Astrocyte (in vitro differentiated cells and primary cell): Measurements from ENCODE around the gene CSRP3. TPM values are rescaled to one million over a fixed set of nuclear protein-coding genes. Genes with fewer than 3 reads are reported as not detected.

ENCODE experiments used
- DNase-seq: peaks from one replicate; pipeline ENCODE4 v3.0.0-alpha.2; 2010; ENCODE audit warnings: low read depth
- FAIRE-seq: peaks from 2 replicates; lab custom pipeline; 2011; peaks lifted over from hg19 to GRCh38; lab: Jason Lieb, UNC
- H2AFZ ChIP-seq: 2 replicates; pipeline ENCODE4 v1.6.0; 2012; ENCODE audit warnings: low read depth, low read length, inconsistent platforms
- H3K27ac ChIP-seq: 2 replicates; pipeline ENCODE4 v1.5.1; 2011; ENCODE audit warnings: low read depth, low read length, inconsistent platforms
- H3K27me3 ChIP-seq: 2 replicates; pipeline ENCODE4 v1.6.0; 2011; ENCODE audit warnings: low read length, inconsistent platforms; ENCODE audit not compliant: insufficient read depth
- H3K36me3 ChIP-seq: 2 replicates; pipeline ENCODE4 v1.5.1; 2011; ENCODE audit warnings: low read length, inconsistent platforms; ENCODE audit not compliant: insufficient read depth
- H3K4me1 ChIP-seq: 2 replicates; pipeline ENCODE4 v1.5.1; 2011; ENCODE audit warnings: low read length, inconsistent platforms; ENCODE audit not compliant: insufficient read depth
- H3K4me2 ChIP-seq: 2 replicates; pipeline ENCODE4 v1.6.0; 2012; ENCODE audit warnings: low read length, inconsistent platforms
- H3K4me3 ChIP-seq: 2 replicates; pipeline ENCODE4 v1.5.1; 2011; ENCODE audit warnings: low read depth, mild to moderate bottlenecking, low read length, inconsistent platforms; ENCODE audit not compliant: insufficient read depth
- H3K79me2 ChIP-seq: 2 replicates; pipeline ENCODE4 v1.6.0; 2012; ENCODE audit warnings: mild to moderate bottlenecking, low read length, inconsistent platforms; ENCODE audit not compliant: insufficient read depth
- H3K9ac ChIP-seq: 2 replicates; pipeline ENCODE4 v1.6.0; 2012; ENCODE audit warnings: mild to moderate bottlenecking, low read length, inconsistent platforms
- H3K9me3 ChIP-seq: 2 replicates; pipeline ENCODE4 v1.5.1; 2012; ENCODE audit warnings: low read depth, mild to moderate bottlenecking, low read length, inconsistent platforms; ENCODE audit not compliant: insufficient read depth
- H4K20me1 ChIP-seq: 2 replicates; pipeline ENCODE4 v1.6.0; 2012; ENCODE audit warnings: low read length, inconsistent platforms; ENCODE audit not compliant: insufficient read depth
- H3K27ac Mint-ChIP-seq: one replicate; pipeline ENCODE4 v1.8.0; 2021; ENCODE audit warnings: mild to moderate bottlenecking, mixed read lengths; ENCODE audit not compliant: unreplicated experiment
- H3K27me3 Mint-ChIP-seq: one replicate; pipeline ENCODE4 v1.8.0; 2021; ENCODE audit warnings: low read depth, mixed read lengths; ENCODE audit not compliant: unreplicated experiment
- H3K36me3 Mint-ChIP-seq: one replicate; pipeline ENCODE4 v1.8.0; 2021; ENCODE audit warnings: low read depth, mixed read lengths; ENCODE audit not compliant: unreplicated experiment
- H3K4me1 Mint-ChIP-seq: one replicate; pipeline ENCODE4 v1.8.0; 2021; ENCODE audit warnings: low read depth, mixed read lengths; ENCODE audit not compliant: unreplicated experiment
- H3K4me3 Mint-ChIP-seq: one replicate; pipeline ENCODE4 v1.8.0; 2021; ENCODE audit warnings: mild to moderate bottlenecking, moderate library complexity, mixed read lengths; ENCODE audit not compliant: unreplicated experiment
- H3K9me3 Mint-ChIP-seq: one replicate; pipeline ENCODE4 v1.8.0; 2021; ENCODE audit warnings: mild to moderate bottlenecking, mixed read lengths; ENCODE audit not compliant: unreplicated experiment
- EZH2 ChIP-seq: IDR thresholded peaks from 2 replicates; pipeline ENCODE4 v1.6.1; 2012; ENCODE audit warnings: mild to moderate bottlenecking, low read length, inconsistent platforms; ENCODE audit not compliant: insufficient read depth
- total RNA-seq: library from RNA; stranded (reverse); gene quantifications from 2 replicates; pipeline ENCODE4 v1.2.1, GENCODE V29; 2021
- TF ChIP-seq, protein P1 (sequence below): IDR thresholded peaks from 2 replicates; pipeline ENCODE4 v1.5.1; 2011; ENCODE audit warnings: low read depth, mild to moderate bottlenecking, inconsistent platforms, low read length, moderate library complexity; ENCODE audit not compliant: insufficient read depth

CSRP3 gene
- total RNA-seq, 1 donor from 2014 or later = 0.43 TPM

DNA sequence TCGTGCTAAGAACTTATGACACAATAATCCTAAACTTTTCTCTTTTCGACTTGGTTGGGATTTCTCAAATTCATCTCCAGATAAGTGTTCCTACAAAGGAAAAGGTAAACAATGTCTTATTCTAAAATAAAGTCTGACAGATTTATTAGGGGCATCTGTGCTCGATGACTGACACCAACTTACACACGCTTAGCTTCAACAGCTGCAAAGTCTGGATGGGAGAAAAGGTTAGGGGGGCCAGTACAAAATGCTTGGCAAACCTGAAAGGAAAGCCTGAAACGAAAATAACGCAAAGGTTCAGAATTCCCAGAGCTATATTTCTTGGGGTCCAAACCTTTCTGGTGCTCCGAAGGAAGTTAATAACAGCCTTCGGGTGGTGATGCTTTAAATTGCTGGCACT is 35.6 kb upstream of the CSRP3 start:
- H2AFZ ChIP-seq = no peak overlapping the region
- TF ChIP-seq, protein P1, sequence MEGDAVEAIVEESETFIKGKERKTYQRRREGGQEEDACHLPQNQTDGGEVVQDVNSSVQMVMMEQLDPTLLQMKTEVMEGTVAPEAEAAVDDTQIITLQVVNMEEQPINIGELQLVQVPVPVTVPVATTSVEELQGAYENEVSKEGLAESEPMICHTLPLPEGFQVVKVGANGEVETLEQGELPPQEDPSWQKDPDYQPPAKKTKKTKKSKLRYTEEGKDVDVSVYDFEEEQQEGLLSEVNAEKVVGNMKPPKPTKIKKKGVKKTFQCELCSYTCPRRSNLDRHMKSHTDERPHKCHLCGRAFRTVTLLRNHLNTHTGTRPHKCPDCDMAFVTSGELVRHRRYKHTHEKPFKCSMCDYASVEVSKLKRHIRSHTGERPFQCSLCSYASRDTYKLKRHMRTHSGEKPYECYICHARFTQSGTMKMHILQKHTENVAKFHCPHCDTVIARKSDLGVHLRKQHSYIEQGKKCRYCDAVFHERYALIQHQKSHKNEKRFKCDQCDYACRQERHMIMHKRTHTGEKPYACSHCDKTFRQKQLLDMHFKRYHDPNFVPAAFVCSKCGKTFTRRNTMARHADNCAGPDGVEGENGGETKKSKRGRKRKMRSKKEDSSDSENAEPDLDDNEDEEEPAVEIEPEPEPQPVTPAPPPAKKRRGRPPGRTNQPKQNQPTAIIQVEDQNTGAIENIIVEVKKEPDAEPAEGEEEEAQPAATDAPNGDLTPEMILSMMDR = no peak
- no peak for TF ChIP-seq EZH2
- H3K4me2 ChIP-seq = no peak overlapping the region
- no peaks in the 10 kb centered on the region for H3K36me3 Mint-ChIP-seq
- H3K9ac ChIP-seq = no peak overlapping the region
- peaks cover 8% of the 10 kb centered on the region for H3K27me3 ChIP-seq
- FAIRE-seq = no peak
- no peak for DNase-seq
- no peaks in the 10 kb centered on the region for H3K36me3 ChIP-seq
- H3K4me1 ChIP-seq = peaks cover 13% of the 10 kb centered on the region
- no peaks in the 10 kb centered on the region for H3K79me2 ChIP-seq
- peaks cover 11% of the 10 kb centered on the region for H3K4me1 Mint-ChIP-seq
- H4K20me1 ChIP-seq = no peaks in the 10 kb centered on the region
- no peak overlapping the region for H3K27ac ChIP-seq
- H3K4me3 Mint-ChIP-seq = no peak overlapping the region
- H3K27me3 Mint-ChIP-seq = peaks cover 14% of the 10 kb centered on the region
- H3K4me3 ChIP-seq = no peak overlapping the region
- H3K9me3 ChIP-seq = no peaks in the 10 kb centered on the region
- no peaks in the 10 kb centered on the region for H3K9me3 Mint-ChIP-seq
- H3K27ac Mint-ChIP-seq = no peak overlapping the region

DNA sequence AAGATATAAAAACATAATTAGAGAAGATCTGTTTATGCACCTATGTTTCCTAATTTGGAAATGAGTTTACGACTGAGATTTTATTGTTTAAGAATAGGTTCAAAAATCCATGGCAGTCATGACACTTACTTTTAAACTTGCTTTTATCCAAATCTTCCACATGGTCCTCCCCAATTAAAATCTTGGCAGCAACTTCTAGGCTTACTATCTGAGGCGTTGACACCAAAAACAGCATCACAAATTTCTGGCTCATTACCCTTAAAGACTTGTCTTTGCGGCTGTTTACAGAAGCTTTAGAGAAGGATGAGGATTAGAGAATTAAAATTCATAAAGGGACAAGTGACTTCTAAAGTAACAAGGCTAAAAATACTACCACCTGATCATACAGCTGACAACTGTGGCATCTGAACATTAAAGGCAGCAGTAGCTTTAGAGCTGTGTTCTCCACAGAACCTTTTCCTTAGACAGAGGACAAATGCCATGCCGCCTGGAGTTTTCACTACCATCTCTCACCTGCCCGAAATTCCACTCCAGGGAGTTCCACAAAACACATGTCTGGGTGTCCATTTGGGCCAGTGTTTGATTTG is 32.5 kb upstream of the CSRP3 start:
- peaks cover 5% of the 10 kb centered on the region for H3K4me1 Mint-ChIP-seq
- Histone ChIP-seq H4K20me1 (no peaks in the 10 kb centered on the region), H3K36me3 (no peaks in the 10 kb centered on the region), H3K79me2 (no peaks in the 10 kb centered on the region), H3K4me1 (peaks cover 4% of the 10 kb centered on the region), H3K4me3 (no peak overlapping the region), H3K27me3 (no peaks in the 10 kb centered on the region), H3K9me3 (no peaks in the 10 kb centered on the region), H3K4me2 (no peak overlapping the region), H3K9ac (no peak overlapping the region), H2AFZ (no peak overlapping the region), H3K27ac (no peak overlapping the region)
- no peaks in the 10 kb centered on the region for H3K36me3 Mint-ChIP-seq
- no peaks in the 10 kb centered on the region for H3K9me3 Mint-ChIP-seq
- H3K4me3 Mint-ChIP-seq = no peak overlapping the region
- DNase-seq = no peak
- H3K27ac Mint-ChIP-seq = no peak overlapping the region
- TF ChIP-seq, protein P1 = no peak
- no peak for TF ChIP-seq EZH2
- FAIRE-seq = no peak
- peaks cover 3% of the 10 kb centered on the region for H3K27me3 Mint-ChIP-seq

DNA sequence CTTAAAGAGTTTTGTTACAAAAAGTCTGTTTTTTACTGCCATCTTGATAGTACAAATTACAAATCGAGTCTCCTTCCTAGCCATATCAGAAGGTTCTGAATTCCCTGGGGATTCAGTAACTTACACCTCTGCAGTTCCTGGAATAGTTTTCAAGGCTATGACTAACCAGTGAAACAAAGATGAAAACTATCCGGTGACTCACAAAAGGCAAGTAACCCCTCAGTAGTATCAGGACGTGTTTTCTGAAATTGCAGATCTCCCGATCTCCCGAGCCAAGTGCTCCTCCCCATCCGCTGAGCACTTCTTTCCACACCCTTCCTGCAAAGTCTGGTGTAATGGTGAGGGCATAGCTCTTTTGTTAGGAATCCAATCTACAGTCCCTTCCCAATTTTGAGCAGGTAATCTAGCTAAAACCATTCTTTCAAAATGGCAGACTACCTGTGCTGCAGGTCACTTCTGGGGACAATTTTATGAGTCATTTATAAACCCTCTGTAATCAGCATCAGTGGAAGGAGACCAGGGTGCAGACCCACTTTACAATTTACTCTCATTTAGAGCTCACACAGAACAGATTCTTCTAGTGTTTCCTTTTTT is 31.2 kb upstream of the CSRP3 start:
- Mint-ChIP-seq H3K36me3 (no peaks in the 10 kb centered on the region), H3K27ac (peak overlapping the region; percentile 50), H3K4me1 (peaks cover 5% of the 10 kb centered on the region), H3K27me3 (no peaks in the 10 kb centered on the region), H3K4me3 (no peak overlapping the region), H3K9me3 (no peaks in the 10 kb centered on the region)
- H3K4me1 ChIP-seq = peaks cover 4% of the 10 kb centered on the region
- H3K4me3 ChIP-seq = no peak overlapping the region
- peak; percentile 92 for DNase-seq
- no peak for TF ChIP-seq EZH2
- TF ChIP-seq, protein P1 = no peak
- H3K4me2 ChIP-seq = peak overlapping the region; percentile 72
- H4K20me1 ChIP-seq = no peaks in the 10 kb centered on the region
- no peaks in the 10 kb centered on the region for H3K27me3 ChIP-seq
- no peak overlapping the region for H3K9ac ChIP-seq
- H2AFZ ChIP-seq = peak overlapping the region; percentile 52
- no peaks in the 10 kb centered on the region for H3K36me3 ChIP-seq
- H3K27ac ChIP-seq = no peak overlapping the region
- no peaks in the 10 kb centered on the region for H3K9me3 ChIP-seq
- FAIRE-seq = peak; percentile 76
- H3K79me2 ChIP-seq = no peaks in the 10 kb centered on the region
